DMS 273 (cell line): ENCODE measurements around the gene PAPSS1.
"Not testable (repeated sequence)": the region's sequence is repeated elsewhere in the genome, so short reads cannot be mapped to it uniquely, and the experiment has no call there.

Source experiments
- DNase-seq: peaks from one replicate; lab custom pipeline; 2025; ENCODE audit not compliant: unreplicated experiment; lab: John Stamatoyannopoulos, UW

PAPSS1 gene

GRCh38 chr4:107691378-107691777 is 28.7 kb downstream of the PAPSS1 start:
- DNase-seq: no peak

- no peak for DNase-seq
Measured at GRCh38 chr4:107689912-107690587, 30.0 kb downstream of the PAPSS1 start.

GRCh38 chr4:107688421-107688820 is 31.6 kb downstream of the PAPSS1 start:
- no peak for DNase-seq

GRCh38 chr4:107685740-107686139 is 34.3 kb downstream of the PAPSS1 start:
- DNase-seq: no peak

GRCh38 chr4:107683873-107684272 is 36.2 kb downstream of the PAPSS1 start:
- no peak for DNase-seq

GRCh38 chr4:107682306-107682705 is 37.7 kb downstream of the PAPSS1 start:
- DNase-seq: no peak

- no peak for DNase-seq
Measured at GRCh38 chr4:107669068-107669467, 51.0 kb downstream of the PAPSS1 start.

- no peak for DNase-seq
Measured at GRCh38 chr4:107666134-107666533, 53.9 kb downstream of the PAPSS1 start.

GRCh38 chr4:107665001-107665400 is 55.0 kb downstream of the PAPSS1 start:
- no peak for DNase-seq

GRCh38 chr4:107658400-107659336 is 61.4 kb downstream of the PAPSS1 start:
- no peak for DNase-seq

- DNase-seq: no peak
Measured at GRCh38 chr4:107655289-107655688, 64.7 kb downstream of the PAPSS1 start.

GRCh38 chr4:107654694-107655093 is 65.3 kb downstream of the PAPSS1 start:
- DNase-seq: no peak

- DNase-seq: not testable (repeated sequence)
Measured at GRCh38 chr4:107651408-107651807, 68.6 kb downstream of the PAPSS1 start.

- no peak for DNase-seq
Measured at GRCh38 chr4:107650251-107650650, 69.8 kb downstream of the PAPSS1 start.

GRCh38 chr4:107648178-107648991 is 71.6 kb downstream of the PAPSS1 start:
- no peak for DNase-seq

GRCh38 chr4:107647591-107647990 is 72.4 kb downstream of the PAPSS1 start:
- DNase-seq: no peak

GRCh38 chr4:107645604-107646003 is 74.4 kb downstream of the PAPSS1 start:
- DNase-seq: no peak

GRCh38 chr4:107643021-107643420 is 77.0 kb downstream of the PAPSS1 start:
- no peak for DNase-seq

GRCh38 chr4:107640878-107641277 is 79.2 kb downstream of the PAPSS1 start:
- DNase-seq: no peak

GRCh38 chr4:107640197-107640596 is 79.8 kb downstream of the PAPSS1 start:
- DNase-seq: no peak

- no peak for DNase-seq
Measured at GRCh38 chr4:107635735-107636134, 84.3 kb downstream of the PAPSS1 start.
